ENCODE data around the gene ITGBL1. TPM values are rescaled to one million over a fixed set of nuclear protein-coding genes. Genes with fewer than 3 reads are reported as not detected.

Gene ITGBL1
- total RNA-seq, 4 donors from 2014 or later: 1.8 to 19.4 (median 2.6) TPM; not detected in 1

DNA sequence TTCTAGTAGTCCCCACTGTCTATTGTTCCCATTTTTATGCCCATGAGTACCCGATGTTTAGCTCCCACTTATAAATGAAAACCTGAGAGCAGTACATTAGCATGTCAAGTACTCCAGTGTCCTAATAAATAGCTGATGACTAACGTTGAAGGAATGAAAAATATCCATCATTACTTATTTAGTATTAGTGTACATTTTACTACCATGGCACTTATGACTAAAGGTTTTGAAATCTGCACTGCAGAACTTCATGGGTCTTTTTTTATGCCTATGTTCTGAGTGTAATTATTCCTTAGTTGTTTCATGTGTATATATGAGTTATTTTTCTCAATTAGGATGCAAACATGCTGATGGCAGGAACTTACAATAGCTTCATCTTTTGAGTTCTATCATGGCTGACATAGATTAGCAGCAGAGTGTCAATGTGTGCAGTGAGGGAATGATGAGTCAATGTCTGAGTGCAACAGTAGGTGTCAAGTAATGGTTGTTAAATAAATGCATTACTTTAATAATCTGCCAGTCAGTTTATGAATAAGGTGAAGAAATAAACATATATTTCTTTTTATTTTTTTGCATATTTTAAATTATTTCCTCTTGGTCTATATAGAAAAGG lies 188.4 kb downstream of the ITGBL1 start:
- Histone ChIP-seq H3K36me3 (no peaks in the 10 kb centered on the region), H3K9me3 (no peaks in the 10 kb centered on the region), H3K27ac (no peak overlapping the region), H3K27me3 (no peaks in the 10 kb centered on the region), H3K4me3 (no peak overlapping the region), H3K4me1 (no peaks in the 10 kb centered on the region)
- DNase-seq: no peak
- intact Hi-C loops (cut with DNase I; ENCODE audit: low total_unique reads): no loop called here
- TF ChIP-seq POLR2A (IDR thresholded peaks at IDR 0.05): no peak

DNA sequence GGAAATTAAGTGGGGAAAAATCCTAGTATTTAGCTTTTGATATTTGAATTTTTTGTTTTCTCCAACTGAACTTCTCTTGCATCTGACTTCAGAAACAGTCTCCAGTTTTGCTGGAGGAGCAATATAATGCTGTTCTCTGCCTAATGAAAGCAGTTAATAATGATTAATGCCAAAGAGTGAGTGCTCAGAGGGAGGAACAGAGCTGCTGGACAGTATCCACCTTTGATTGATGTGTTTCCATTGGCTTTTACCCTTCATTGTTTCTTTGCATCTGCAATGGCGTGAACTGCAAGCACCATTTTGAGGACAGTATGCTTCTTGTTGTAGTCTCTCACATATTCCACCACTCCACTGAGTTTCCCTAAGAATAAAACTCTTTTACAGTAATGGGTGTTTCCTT lies 193.4 kb downstream of the ITGBL1 start:
- no peak overlapping the region for H3K27ac ChIP-seq
- H3K9me3 ChIP-seq: no peaks in the 10 kb centered on the region
- TF ChIP-seq, protein P1, sequence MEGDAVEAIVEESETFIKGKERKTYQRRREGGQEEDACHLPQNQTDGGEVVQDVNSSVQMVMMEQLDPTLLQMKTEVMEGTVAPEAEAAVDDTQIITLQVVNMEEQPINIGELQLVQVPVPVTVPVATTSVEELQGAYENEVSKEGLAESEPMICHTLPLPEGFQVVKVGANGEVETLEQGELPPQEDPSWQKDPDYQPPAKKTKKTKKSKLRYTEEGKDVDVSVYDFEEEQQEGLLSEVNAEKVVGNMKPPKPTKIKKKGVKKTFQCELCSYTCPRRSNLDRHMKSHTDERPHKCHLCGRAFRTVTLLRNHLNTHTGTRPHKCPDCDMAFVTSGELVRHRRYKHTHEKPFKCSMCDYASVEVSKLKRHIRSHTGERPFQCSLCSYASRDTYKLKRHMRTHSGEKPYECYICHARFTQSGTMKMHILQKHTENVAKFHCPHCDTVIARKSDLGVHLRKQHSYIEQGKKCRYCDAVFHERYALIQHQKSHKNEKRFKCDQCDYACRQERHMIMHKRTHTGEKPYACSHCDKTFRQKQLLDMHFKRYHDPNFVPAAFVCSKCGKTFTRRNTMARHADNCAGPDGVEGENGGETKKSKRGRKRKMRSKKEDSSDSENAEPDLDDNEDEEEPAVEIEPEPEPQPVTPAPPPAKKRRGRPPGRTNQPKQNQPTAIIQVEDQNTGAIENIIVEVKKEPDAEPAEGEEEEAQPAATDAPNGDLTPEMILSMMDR (IDR thresholded peaks at IDR 0.05): no peak
- TF ChIP-seq POLR2A (IDR thresholded peaks at IDR 0.05): no peak
- no peaks in the 10 kb centered on the region for H3K4me1 ChIP-seq
- no peak for DNase-seq
- no peaks in the 10 kb centered on the region for H3K27me3 ChIP-seq
- H3K4me3 ChIP-seq: no peak overlapping the region
- H3K36me3 ChIP-seq: no peaks in the 10 kb centered on the region
- intact Hi-C loops (cut with DNase I; ENCODE audit: low total_unique reads): no loop called here

DNA sequence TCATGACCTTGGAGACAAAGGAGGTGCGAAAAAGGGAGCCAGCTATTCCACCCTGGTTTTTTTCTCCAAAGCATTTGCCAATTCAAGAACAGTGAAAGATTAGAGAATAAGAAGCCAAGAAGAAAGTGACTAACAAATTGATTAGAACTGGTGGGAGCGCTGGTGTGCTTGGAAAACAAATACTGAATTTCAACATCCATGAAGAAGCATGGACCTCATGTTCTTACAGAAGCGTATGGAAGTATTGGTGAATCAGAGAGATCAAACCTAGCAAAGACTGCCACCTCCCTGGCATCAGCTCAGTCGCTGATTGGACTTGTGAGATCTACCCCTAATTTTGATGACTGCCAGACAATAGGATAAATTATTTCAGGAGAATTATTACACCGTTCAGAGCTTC lies 195.3 kb downstream of the ITGBL1 start:
- DNase-seq: no peak
- Histone ChIP-seq H3K36me3 (no peaks in the 10 kb centered on the region), H3K4me1 (no peaks in the 10 kb centered on the region), H3K27ac (no peak overlapping the region), H3K27me3 (no peaks in the 10 kb centered on the region), H3K9me3 (no peaks in the 10 kb centered on the region), H3K4me3 (no peak overlapping the region)
- TF ChIP-seq POLR2A (IDR thresholded peaks at IDR 0.05): no peak
- TF ChIP-seq, protein P1 (IDR thresholded peaks at IDR 0.05): no peak
- intact Hi-C loops (cut with DNase I; ENCODE audit: low total_unique reads): no loop called here

DNA sequence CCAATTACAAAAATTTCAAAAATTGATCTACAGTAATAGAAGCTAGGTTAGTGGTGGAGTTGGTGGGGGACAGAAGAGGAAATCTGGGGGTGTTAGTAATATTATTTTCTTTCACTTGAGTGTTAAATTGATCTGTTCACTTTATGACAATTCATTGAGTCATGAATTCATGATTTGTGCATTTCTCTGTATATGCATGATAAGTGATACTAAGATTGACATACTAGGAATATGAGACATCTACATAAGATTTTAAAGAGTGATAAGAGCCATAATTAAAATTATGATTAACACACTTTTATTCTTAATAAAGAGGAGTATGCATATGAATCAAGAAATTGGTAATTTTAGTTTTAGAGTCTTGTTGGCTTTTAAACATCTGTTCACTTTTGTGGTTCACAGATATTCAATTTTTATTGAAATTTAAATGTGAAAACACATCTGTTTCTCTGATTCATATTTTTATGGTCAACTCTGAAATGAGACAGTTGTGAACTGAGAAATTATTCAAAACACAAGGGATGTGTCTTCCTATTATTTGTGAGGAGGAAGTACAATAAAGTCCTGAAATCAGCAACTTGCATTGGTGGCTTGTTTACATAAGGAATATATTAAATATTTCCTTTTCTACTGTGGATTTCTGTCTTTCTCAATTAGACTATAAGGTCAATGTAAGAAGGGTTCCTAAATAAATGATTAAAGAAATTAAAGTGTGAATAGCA lies 196.5 kb downstream of the ITGBL1 start:
- no peak for DNase-seq
- Histone ChIP-seq H3K27ac (no peak overlapping the region), H3K9me3 (no peaks in the 10 kb centered on the region), H3K36me3 (no peaks in the 10 kb centered on the region), H3K27me3 (no peaks in the 10 kb centered on the region), H3K4me3 (no peak overlapping the region), H3K4me1 (no peaks in the 10 kb centered on the region)
- TF ChIP-seq POLR2A (IDR thresholded peaks at IDR 0.05): no peak
- TF ChIP-seq, protein P1 (IDR thresholded peaks at IDR 0.05): no peak
- intact Hi-C loops (cut with DNase I; ENCODE audit: low total_unique reads): no loop called here

DNA sequence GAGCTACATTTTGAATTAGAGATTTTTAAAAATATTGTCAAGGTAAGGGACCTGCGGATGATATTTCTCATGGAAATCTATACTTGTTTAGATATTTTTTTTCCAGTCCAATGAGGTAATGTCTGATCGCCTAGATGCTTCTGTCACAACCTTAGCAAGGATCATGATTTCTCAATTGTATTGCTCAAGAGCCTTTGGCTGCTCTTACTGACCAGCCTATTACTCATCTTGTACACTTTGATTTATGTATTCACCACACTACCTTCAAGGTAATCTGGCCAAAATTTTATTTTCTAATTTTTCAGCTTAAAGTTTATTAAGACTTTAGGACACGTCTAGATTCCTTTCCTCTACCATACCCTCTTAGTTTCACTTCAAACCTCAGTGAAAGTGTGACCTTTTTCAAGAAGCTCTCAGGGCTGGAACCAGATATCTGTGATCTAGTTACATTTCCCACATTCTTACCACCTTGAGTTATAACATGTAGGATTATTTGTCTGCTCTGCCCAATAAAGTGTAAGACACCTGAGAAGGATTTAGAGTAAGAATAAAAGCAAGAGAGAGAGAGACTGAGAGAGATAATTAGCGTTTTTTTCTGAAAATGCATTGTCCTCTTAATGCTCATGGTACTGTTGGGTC lies 197.1 kb downstream of the ITGBL1 start:
- H3K9me3 ChIP-seq: no peaks in the 10 kb centered on the region
- no peaks in the 10 kb centered on the region for H3K36me3 ChIP-seq
- H3K27me3 ChIP-seq: no peaks in the 10 kb centered on the region
- H3K4me1 ChIP-seq: no peaks in the 10 kb centered on the region
- H3K27ac ChIP-seq: no peak overlapping the region
- intact Hi-C loops (cut with DNase I; ENCODE audit: low total_unique reads): no loop called here
- no peak for DNase-seq
- TF ChIP-seq POLR2A (IDR thresholded peaks at IDR 0.05): no peak
- TF ChIP-seq, protein P1 (IDR thresholded peaks at IDR 0.05): no peak
- no peak overlapping the region for H3K4me3 ChIP-seq
